GM12878 (cell line): ENCODE data around the gene SIX5. TPM values are rescaled to one million over a fixed set of nuclear protein-coding genes. Genes with fewer than 3 reads are reported as not detected.

ENCODE experiments used
- HCFC1 ChIP-seq: fragments of 150-350 bp; IDR thresholded peaks from 2 replicates; pipeline ENCODE4 v1.6.1; 2014; ENCODE audit warnings: low read length
- IKZF2 ChIP-seq, 2 experiments: fragments of 450-650 bp; IDR thresholded peaks; 2 replicates each; pipeline ENCODE4 v1.6.1; 2017; ENCODE audit warnings: mild to moderate bottlenecking in 2 of 2, moderate library complexity in 2 of 2
- LARP7 ChIP-seq: fragments of 450-650 bp; IDR thresholded peaks from 2 replicates; pipeline ENCODE4 v1.6.1; 2017; ENCODE audit warnings: mild to moderate bottlenecking
- MTA2 ChIP-seq: fragments of 450-650 bp; IDR thresholded peaks from 2 replicates; pipeline ENCODE4 v1.6.1; 2016; ENCODE audit warnings: low read depth, mild to moderate bottlenecking, moderate library complexity
- POLR2A ChIP-seq: IDR thresholded peaks from 2 replicates; pipeline ENCODE4 v1.6.1; 2011; ENCODE audit warnings: low read depth, mild to moderate bottlenecking, low read length
- POU2F2 ChIP-seq: IDR thresholded peaks from 3 replicates; pipeline ENCODE4 v1.6.1; 2011; ENCODE audit warnings: low read depth, mild to moderate bottlenecking, low read length, borderline replicate concordance
- RELB ChIP-seq: fragments of 450-650 bp; IDR thresholded peaks from 2 replicates; pipeline ENCODE4 v1.6.1; 2017; ENCODE audit warnings: low read depth, mild to moderate bottlenecking, moderate library complexity
- REST ChIP-seq: IDR thresholded peaks from 2 replicates; pipeline ENCODE4 v1.6.1; 2012; ENCODE audit warnings: mild to moderate bottlenecking, low read depth, low read length
- SP1 ChIP-seq: IDR thresholded peaks from one replicate; pipeline ENCODE4 v1.6.1; 2011; ENCODE audit warnings: low read depth, low read length
- TCF3 ChIP-seq: IDR thresholded peaks from 2 replicates; pipeline ENCODE4 v1.6.1; 2012; ENCODE audit warnings: low read depth, mild to moderate bottlenecking, low read length, borderline replicate concordance; ENCODE audit not compliant: insufficient read depth
- ZNF24 ChIP-seq: fragments of 450-650 bp; IDR thresholded peaks from 2 replicates; pipeline ENCODE4 v1.6.1; 2017; ENCODE audit warnings: antibody characterized with exemption, mild to moderate bottlenecking
- ZZZ3 ChIP-seq: IDR thresholded peaks from 2 replicates; pipeline ENCODE4 v1.6.1; 2011; ENCODE audit warnings: low read depth; ENCODE audit not compliant: control insufficient read depth, insufficient read length
- polyA plus RNA-seq, 11 experiments: library from polyadenylated mRNA; depleted of rRNA in 4 of 11; unstranded in 6 of 11; stranded (reverse) in 5 of 11; fragments of >200 nt; fragmentation: Nextera tagmentation in 4 of 11; fragmentation: Illumina TruSeq in 1 of 11; extraction: Ambion mirVana in 4 of 11; extraction: Trizol in 1 of 11; gene quantifications; 1 replicate in 1 of 11; 2 replicates in 10 of 11; pipeline versions ENCODE4 v1.2.1 to v1.2.3, GENCODE V29; 2011 to 2016; ENCODE audit warnings: inconsistent platforms in 2 of 11, missing spikeins in 2 of 11, low read depth in 1 of 11
- total RNA-seq, 4 experiments: library from RNA; depleted of rRNA in 3 of 4; stranded (reverse); fragments of >200 nt in 3 of 4; fragmentation: Illumina TruSeq in 1 of 4; extraction: Trizol in 1 of 4; gene quantifications; 2 replicates each; pipeline versions ENCODE4 v1.2.1 to v1.2.3, GENCODE V29; 2013 to 2021
- TF ChIP-seq, protein P1 (sequence below): fragments of 450-650 bp; IDR thresholded peaks from 2 replicates; pipeline ENCODE4 v1.6.1; 2018; ENCODE audit warnings: mild to moderate bottlenecking, low read depth, moderate library complexity; ENCODE audit not compliant: partially characterized antibody
- TF ChIP-seq, protein P2 (sequence below): fragments of 450-650 bp; IDR thresholded peaks from 2 replicates; pipeline ENCODE4 v1.6.1; 2017; ENCODE audit warnings: antibody characterized with exemption, mild to moderate bottlenecking, moderate library complexity
- TF ChIP-seq, protein P3 (sequence below): IDR thresholded peaks from 2 replicates; pipeline ENCODE4 v1.6.1; 2011; ENCODE audit warnings: borderline replicate concordance, low read depth, mild to moderate bottlenecking, moderate library complexity, low read length; ENCODE audit not compliant: insufficient read depth, poor library complexity, severe bottlenecking
- TF ChIP-seq, protein P4 (sequence below): IDR thresholded peaks from 2 replicates; pipeline ENCODE4 v1.6.1; 2012; ENCODE audit warnings: low read depth, low read length, improper control_type of control experiment

SIX5 gene
- total and polyA plus RNA-seq, 10 of the 15 experiments (the other 5 are each of a cell fraction or from before 2014, with no cell fraction given), result 1.9 to 10.5 (median 3.0) TPM; not detected in 2

- no peak for TF ChIP-seq ZZZ3
- peak; percentile 99 for TF ChIP-seq HCFC1
- TF ChIP-seq TCF3, result no peak
- TF ChIP-seq, protein P1, sequence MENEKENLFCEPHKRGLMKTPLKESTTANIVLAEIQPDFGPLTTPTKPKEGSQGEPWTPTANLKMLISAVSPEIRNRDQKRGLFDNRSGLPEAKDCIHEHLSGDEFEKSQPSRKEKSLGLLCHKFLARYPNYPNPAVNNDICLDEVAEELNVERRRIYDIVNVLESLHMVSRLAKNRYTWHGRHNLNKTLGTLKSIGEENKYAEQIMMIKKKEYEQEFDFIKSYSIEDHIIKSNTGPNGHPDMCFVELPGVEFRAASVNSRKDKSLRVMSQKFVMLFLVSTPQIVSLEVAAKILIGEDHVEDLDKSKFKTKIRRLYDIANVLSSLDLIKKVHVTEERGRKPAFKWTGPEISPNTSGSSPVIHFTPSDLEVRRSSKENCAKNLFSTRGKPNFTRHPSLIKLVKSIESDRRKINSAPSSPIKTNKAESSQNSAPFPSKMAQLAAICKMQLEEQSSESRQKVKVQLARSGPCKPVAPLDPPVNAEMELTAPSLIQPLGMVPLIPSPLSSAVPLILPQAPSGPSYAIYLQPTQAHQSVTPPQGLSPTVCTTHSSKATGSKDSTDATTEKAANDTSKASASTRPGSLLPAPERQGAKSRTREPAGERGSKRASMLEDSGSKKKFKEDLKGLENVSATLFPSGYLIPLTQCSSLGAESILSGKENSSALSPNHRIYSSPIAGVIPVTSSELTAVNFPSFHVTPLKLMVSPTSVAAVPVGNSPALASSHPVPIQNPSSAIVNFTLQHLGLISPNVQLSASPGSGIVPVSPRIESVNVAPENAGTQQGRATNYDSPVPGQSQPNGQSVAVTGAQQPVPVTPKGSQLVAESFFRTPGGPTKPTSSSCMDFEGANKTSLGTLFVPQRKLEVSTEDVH, result no peak
- TF ChIP-seq, protein P2, sequence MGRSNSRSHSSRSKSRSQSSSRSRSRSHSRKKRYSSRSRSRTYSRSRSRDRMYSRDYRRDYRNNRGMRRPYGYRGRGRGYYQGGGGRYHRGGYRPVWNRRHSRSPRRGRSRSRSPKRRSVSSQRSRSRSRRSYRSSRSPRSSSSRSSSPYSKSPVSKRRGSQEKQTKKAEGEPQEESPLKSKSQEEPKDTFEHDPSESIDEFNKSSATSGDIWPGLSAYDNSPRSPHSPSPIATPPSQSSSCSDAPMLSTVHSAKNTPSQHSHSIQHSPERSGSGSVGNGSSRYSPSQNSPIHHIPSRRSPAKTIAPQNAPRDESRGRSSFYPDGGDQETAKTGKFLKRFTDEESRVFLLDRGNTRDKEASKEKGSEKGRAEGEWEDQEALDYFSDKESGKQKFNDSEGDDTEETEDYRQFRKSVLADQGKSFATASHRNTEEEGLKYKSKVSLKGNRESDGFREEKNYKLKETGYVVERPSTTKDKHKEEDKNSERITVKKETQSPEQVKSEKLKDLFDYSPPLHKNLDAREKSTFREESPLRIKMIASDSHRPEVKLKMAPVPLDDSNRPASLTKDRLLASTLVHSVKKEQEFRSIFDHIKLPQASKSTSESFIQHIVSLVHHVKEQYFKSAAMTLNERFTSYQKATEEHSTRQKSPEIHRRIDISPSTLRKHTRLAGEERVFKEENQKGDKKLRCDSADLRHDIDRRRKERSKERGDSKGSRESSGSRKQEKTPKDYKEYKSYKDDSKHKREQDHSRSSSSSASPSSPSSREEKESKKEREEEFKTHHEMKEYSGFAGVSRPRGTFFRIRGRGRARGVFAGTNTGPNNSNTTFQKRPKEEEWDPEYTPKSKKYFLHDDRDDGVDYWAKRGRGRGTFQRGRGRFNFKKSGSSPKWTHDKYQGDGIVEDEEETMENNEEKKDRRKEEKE, result no peak
- TF ChIP-seq RELB, result peak; percentile 74; the same call in 1 of the 2 replicates
- TF ChIP-seq, protein P3, sequence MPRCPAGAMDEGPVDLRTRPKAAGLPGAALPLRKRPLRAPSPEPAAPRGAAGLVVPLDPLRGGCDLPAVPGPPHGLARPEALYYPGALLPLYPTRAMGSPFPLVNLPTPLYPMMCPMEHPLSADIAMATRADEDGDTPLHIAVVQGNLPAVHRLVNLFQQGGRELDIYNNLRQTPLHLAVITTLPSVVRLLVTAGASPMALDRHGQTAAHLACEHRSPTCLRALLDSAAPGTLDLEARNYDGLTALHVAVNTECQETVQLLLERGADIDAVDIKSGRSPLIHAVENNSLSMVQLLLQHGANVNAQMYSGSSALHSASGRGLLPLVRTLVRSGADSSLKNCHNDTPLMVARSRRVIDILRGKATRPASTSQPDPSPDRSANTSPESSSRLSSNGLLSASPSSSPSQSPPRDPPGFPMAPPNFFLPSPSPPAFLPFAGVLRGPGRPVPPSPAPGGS, result no peak
- no peak for TF ChIP-seq LARP7
- peak; percentile 20 to 31; a peak in 2 of 4 replicates for TF ChIP-seq IKZF2 (IDR thresholded peaks at IDR 0.05)
- no peak for TF ChIP-seq ZNF24
- TF ChIP-seq POLR2A, result peak; percentile 87
- TF ChIP-seq SP1, result peak; percentile 17
- no peak for TF ChIP-seq REST
- TF ChIP-seq POU2F2, result peak; percentile 83; the same call in 2 of the 3 replicates
- no peak for TF ChIP-seq MTA2
- TF ChIP-seq, protein P4, sequence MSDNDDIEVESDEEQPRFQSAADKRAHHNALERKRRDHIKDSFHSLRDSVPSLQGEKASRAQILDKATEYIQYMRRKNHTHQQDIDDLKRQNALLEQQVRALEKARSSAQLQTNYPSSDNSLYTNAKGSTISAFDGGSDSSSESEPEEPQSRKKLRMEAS, result no peak
These were observed 38.4 kb downstream of the SIX5 start, which contains the start of gene FBXO46 (continued) for GRCh38 chr19:45730368-45731288.
